ENCODE data around the gene MIER2.
A peak's percentile ranks its signal among the peaks of the same experiment; 100 is the strongest.

MIER2 gene

GRCh38 chr19:342801-343421 lies 1.7 kb downstream of the MIER2 start:
- DNase-seq (ENCODE audit: low read depth) = peak; percentile 98
- no peak for TF ChIP-seq CTCF (conservative IDR thresholded peaks at IDR 0.05; ENCODE audit: control insufficient read depth, insufficient read depth, low read depth, low read length)
- H3K4me3 ChIP-seq (ENCODE audit: control insufficient read depth, low read depth, low read length) = peak overlapping the region; percentile 73

- TF ChIP-seq CTCF (conservative IDR thresholded peaks at IDR 0.05; ENCODE audit: control insufficient read depth, insufficient read depth, low read depth, low read length) = no peak
- DNase-seq (ENCODE audit: low read depth) = no peak
- H3K4me3 ChIP-seq (ENCODE audit: control insufficient read depth, low read depth, low read length) = peak overlapping the region; percentile 73
Observed at GRCh38 chr19:342128-342455, 2.5 kb downstream of the MIER2 start.

- peak overlapping the region; percentile 73 for H3K4me3 ChIP-seq (ENCODE audit: control insufficient read depth, low read depth, low read length)
- TF ChIP-seq CTCF (conservative IDR thresholded peaks at IDR 0.05; ENCODE audit: control insufficient read depth, insufficient read depth, low read depth, low read length) = no peak
- DNase-seq (ENCODE audit: low read depth) = no peak
Observed at GRCh38 chr19:341386-342127, 3.0 kb downstream of the MIER2 start.

- no peak overlapping the region for H3K4me3 ChIP-seq (ENCODE audit: control insufficient read depth, low read depth, low read length)
- DNase-seq (ENCODE audit: low read depth) = no peak
- no peak for TF ChIP-seq CTCF (conservative IDR thresholded peaks at IDR 0.05; ENCODE audit: control insufficient read depth, insufficient read depth, low read depth, low read length)
Observed at GRCh38 chr19:340620-341385, 3.8 kb downstream of the MIER2 start.

- H3K4me3 ChIP-seq (ENCODE audit: control insufficient read depth, low read depth, low read length) = no peak overlapping the region
- TF ChIP-seq CTCF (conservative IDR thresholded peaks at IDR 0.05; ENCODE audit: control insufficient read depth, insufficient read depth, low read depth, low read length) = no peak
- DNase-seq (ENCODE audit: low read depth) = peak; percentile 60
Observed at GRCh38 chr19:339262-339887, 5.2 kb downstream of the MIER2 start.

GRCh38 chr19:338421-338820 lies 6.2 kb downstream of the MIER2 start:
- no peak overlapping the region for H3K4me3 ChIP-seq (ENCODE audit: control insufficient read depth, low read depth, low read length)
- no peak for TF ChIP-seq CTCF (conservative IDR thresholded peaks at IDR 0.05; ENCODE audit: control insufficient read depth, insufficient read depth, low read depth, low read length)
- DNase-seq (ENCODE audit: low read depth) = no peak

Measured in fibroblast of mammary gland (primary cell).